Hepatocyte (in vitro differentiated cells): Measurements from ENCODE around the gene EPAS1. TPM values are rescaled to one million over a fixed set of nuclear protein-coding genes. Genes with fewer than 3 reads are reported as not detected.

Source experiments
- DNase-seq: peaks from one replicate; pipeline ENCODE4 v3.0.0-alpha.2; 2016; ENCODE audit warnings: low spot score
- H2AFZ ChIP-seq: fragments of 200-600 bp; sonication (generic); 2 replicates; pipeline ENCODE4 v1.6.0; 2016; ENCODE audit warnings: antibody characterized with exemption, mild to moderate bottlenecking
- H3K27ac ChIP-seq: fragments of 200-600 bp; sonication (generic); 2 replicates; pipeline ENCODE4 v1.5.1; 2016; ENCODE audit warnings: mild to moderate bottlenecking
- H3K27me3 ChIP-seq: fragments of 200-600 bp; sonication (generic); 2 replicates; pipeline ENCODE4 v1.6.1; 2016
- H3K36me3 ChIP-seq: fragments of 200-600 bp; sonication (generic); replicated peaks from 2 replicates; pipeline ENCODE4 v1.5.1; 2016; ENCODE audit warnings: low read depth; ENCODE audit not compliant: insufficient read depth
- H3K4me1 ChIP-seq: fragments of 200-600 bp; sonication (generic); 2 replicates; pipeline ENCODE4 v1.5.1; 2016; ENCODE audit warnings: mild to moderate bottlenecking, moderate library complexity; ENCODE audit not compliant: insufficient read depth
- H3K4me2 ChIP-seq: fragments of 200-600 bp; sonication (generic); 2 replicates; pipeline ENCODE4 v1.6.0; 2016
- H3K4me3 ChIP-seq: fragments of 200-600 bp; sonication (generic); 2 replicates; pipeline ENCODE4 v1.5.1; 2016; ENCODE audit warnings: mild to moderate bottlenecking
- H3K79me2 ChIP-seq: fragments of 200-600 bp; sonication (generic); 2 replicates; pipeline ENCODE4 v1.6.0; 2017; ENCODE audit warnings: mild to moderate bottlenecking
- H3K9me2 ChIP-seq: fragments of 200-600 bp; sonication (generic); replicated peaks from 2 replicates; pipeline ENCODE4 v1.6.0; 2017; ENCODE audit warnings: mild to moderate bottlenecking; ENCODE audit not compliant: insufficient read depth
- H3K9me3 ChIP-seq: fragments of 200-600 bp; sonication (generic); 2 replicates; pipeline ENCODE4 v1.5.1; 2016; ENCODE audit warnings: low read depth, mild to moderate bottlenecking
- H4K20me1 ChIP-seq: fragments of 200-600 bp; sonication (generic); 2 replicates; pipeline ENCODE4 v1.6.0; 2016; ENCODE audit warnings: mild to moderate bottlenecking; ENCODE audit not compliant: insufficient read depth, poor library complexity, severe bottlenecking
- EZH2 ChIP-seq: fragments of 200-600 bp; sonication (generic); IDR thresholded peaks from 2 replicates; pipeline ENCODE4 v1.6.1; 2016; ENCODE audit warnings: antibody characterized with exemption, mild to moderate bottlenecking, borderline replicate concordance
- EZH2phosphoT487 ChIP-seq: fragments of 200-600 bp; sonication (generic); IDR thresholded peaks from one replicate; pipeline ENCODE4 v1.6.1; 2018; ENCODE audit warnings: antibody characterized with exemption, mild to moderate bottlenecking, low read depth, moderate library complexity; ENCODE audit not compliant: unreplicated experiment, severe bottlenecking
- WGBS: methylation state at CpG from one replicate; pipeline ENCODE4 v1.1.6; 2016; ENCODE audit warnings: low lambda C conversion rate; ENCODE audit errors: missing lambda C conversion rate; 5-methylcytosine and 5-hydroxymethylcytosine counted together
- polyA plus RNA-seq: library from polyadenylated mRNA; unstranded; fragments of >200 nt; fragmentation: Nextera tagmentation; extraction: Ambion mirVana; gene quantifications from 2 replicates; pipeline ENCODE4 v1.2.1, GENCODE V29; 2016
- total RNA-seq: library from RNA; depleted of rRNA; stranded (reverse); fragments of >200 nt; gene quantifications from 2 replicates; pipeline ENCODE4 v1.2.3, GENCODE V29; 2014
- TF ChIP-seq, protein P1 (sequence below): fragments of 200-600 bp; sonication (generic); IDR thresholded peaks from 2 replicates; pipeline ENCODE4 v1.5.1; 2016; ENCODE audit warnings: antibody characterized with exemption, mild to moderate bottlenecking; ENCODE audit not compliant: poor library complexity

The EPAS1 gene
- total and polyA plus RNA-seq, 2 experiments from 2014 or later: 112 to 115 TPM

GRCh38 chr2:46383784-46384456 is 86.7 kb downstream of the EPAS1 start:
- 90% methylated on average over 9 of the region's 9 CpGs for WGBS
- no peaks in the 10 kb centered on the region for H3K36me3 ChIP-seq

DNA sequence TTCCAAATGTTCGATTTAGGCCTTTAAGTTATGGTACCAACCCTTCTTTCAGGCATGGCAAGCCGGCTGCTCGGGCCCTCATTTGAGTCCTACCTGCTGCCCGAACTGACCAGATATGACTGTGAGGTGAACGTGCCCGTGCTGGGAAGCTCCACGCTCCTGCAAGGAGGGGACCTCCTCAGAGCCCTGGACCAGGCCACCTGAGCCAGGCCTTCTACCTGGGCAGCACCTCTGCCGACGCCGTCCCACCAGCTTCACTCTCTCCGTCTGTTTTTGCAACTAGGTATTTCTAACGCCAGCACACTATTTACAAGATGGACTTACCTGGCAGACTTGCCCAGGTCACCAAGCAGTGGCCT is 87.2 kb downstream of the EPAS1 start:
- Histone ChIP-seq H3K27ac (no peak overlapping the region), H3K9me2 (no peaks in the 10 kb centered on the region), H2AFZ (no peak overlapping the region), H3K4me3 (no peak overlapping the region), H3K79me2 (no peaks in the 10 kb centered on the region), H3K9me3 (no peaks in the 10 kb centered on the region), H4K20me1 (no peaks in the 10 kb centered on the region), H3K4me2 (no peak overlapping the region), H3K36me3 (no peaks in the 10 kb centered on the region), H3K4me1 (no peaks in the 10 kb centered on the region), H3K27me3 (no peaks in the 10 kb centered on the region)
- TF ChIP-seq, protein P1, sequence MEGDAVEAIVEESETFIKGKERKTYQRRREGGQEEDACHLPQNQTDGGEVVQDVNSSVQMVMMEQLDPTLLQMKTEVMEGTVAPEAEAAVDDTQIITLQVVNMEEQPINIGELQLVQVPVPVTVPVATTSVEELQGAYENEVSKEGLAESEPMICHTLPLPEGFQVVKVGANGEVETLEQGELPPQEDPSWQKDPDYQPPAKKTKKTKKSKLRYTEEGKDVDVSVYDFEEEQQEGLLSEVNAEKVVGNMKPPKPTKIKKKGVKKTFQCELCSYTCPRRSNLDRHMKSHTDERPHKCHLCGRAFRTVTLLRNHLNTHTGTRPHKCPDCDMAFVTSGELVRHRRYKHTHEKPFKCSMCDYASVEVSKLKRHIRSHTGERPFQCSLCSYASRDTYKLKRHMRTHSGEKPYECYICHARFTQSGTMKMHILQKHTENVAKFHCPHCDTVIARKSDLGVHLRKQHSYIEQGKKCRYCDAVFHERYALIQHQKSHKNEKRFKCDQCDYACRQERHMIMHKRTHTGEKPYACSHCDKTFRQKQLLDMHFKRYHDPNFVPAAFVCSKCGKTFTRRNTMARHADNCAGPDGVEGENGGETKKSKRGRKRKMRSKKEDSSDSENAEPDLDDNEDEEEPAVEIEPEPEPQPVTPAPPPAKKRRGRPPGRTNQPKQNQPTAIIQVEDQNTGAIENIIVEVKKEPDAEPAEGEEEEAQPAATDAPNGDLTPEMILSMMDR: no peak
- TF ChIP-seq EZH2 (no peak), EZH2phosphoT487 (no peak)
- DNase-seq: no peak
- WGBS: 96% methylated on average over 12 of the region's 12 CpGs

More at GRCh38 chr2:46383784-46384456, 86.7 kb downstream of the EPAS1 start:
- no peak overlapping the region for H3K4me3 ChIP-seq
- no peaks in the 10 kb centered on the region for H3K9me3 ChIP-seq
- H4K20me1 ChIP-seq: no peaks in the 10 kb centered on the region
- H3K9me2 ChIP-seq: no peaks in the 10 kb centered on the region
- no peak for DNase-seq
- no peak overlapping the region for H2AFZ ChIP-seq
- H3K27ac ChIP-seq: no peak overlapping the region
- TF ChIP-seq, protein P1: no peak
- no peak for TF ChIP-seq EZH2
- no peak for TF ChIP-seq EZH2phosphoT487
- H3K4me1 ChIP-seq: peaks cover under 1% of the 10 kb centered on the region
- H3K79me2 ChIP-seq: no peaks in the 10 kb centered on the region
- no peaks in the 10 kb centered on the region for H3K27me3 ChIP-seq
- H3K4me2 ChIP-seq: no peak overlapping the region

DNA sequence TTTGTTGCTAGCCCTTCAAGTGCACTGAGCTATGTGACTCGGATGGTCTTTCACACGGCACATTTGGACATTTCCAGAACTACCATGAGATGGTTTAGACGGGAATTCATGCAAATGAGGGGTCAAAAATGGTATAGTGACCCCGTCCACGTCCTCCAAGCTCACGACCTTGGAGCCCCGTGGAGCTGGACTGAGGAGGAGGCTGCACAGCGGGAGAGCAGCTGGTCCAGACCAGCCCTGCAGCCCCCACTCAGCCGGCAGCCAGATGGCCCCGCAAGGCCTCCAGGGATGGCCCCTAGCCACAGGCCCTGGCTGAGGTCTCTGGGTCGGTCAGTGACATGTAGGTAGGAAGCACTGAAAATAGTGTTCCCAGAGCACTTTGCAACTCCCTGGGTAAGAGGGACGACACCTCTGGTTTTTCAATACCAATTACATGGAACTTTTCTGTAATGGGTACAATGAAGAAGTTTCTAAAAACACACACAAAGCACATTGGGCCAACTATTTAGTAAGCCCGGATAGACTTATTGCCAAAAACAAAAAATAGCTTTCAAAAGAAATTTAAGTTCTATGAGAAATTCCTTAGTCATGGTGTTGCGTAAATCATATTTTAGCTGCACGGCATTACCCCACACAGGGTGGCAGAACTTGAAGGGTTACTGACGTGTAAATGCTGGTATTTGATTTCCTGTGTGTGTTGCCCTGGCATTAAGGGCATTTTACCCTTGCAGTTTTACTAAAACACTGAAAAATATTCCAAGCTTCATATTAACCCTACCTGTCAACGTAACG is 88.8 kb downstream of the EPAS1 start:
- no peaks in the 10 kb centered on the region for H3K36me3 ChIP-seq
- H3K4me2 ChIP-seq: no peak overlapping the region
- no peaks in the 10 kb centered on the region for H4K20me1 ChIP-seq
- no peaks in the 10 kb centered on the region for H3K27me3 ChIP-seq
- 93% methylated on average over 18 of the region's 18 CpGs for WGBS
- DNase-seq: no peak
- no peaks in the 10 kb centered on the region for H3K4me1 ChIP-seq
- H3K79me2 ChIP-seq: no peaks in the 10 kb centered on the region
- TF ChIP-seq, protein P1: no peak
- TF ChIP-seq EZH2phosphoT487: no peak
- no peak for TF ChIP-seq EZH2
- H3K9me3 ChIP-seq: no peaks in the 10 kb centered on the region
- H2AFZ ChIP-seq: no peak overlapping the region
- H3K27ac ChIP-seq: no peak overlapping the region
- no peak overlapping the region for H3K4me3 ChIP-seq
- H3K9me2 ChIP-seq: no peaks in the 10 kb centered on the region
